PC-3 (cell line): Measurements from ENCODE around the gene PSPN. TPM values are rescaled to one million over a fixed set of nuclear protein-coding genes. Genes with fewer than 3 reads are reported as not detected.

ENCODE experiments used
- ATAC-seq: fragments of 200-7000 bp; cut with Tn5 transposase; 2 replicates; pipeline ENCODE4 v1.9.1; 2020; ENCODE audit warnings: mild to moderate bottlenecking, moderate library complexity
- BruUV-seq: library from RNA; stranded (reverse); fragments of 400-500 nt; replicated peaks from 2 replicates; lab custom pipeline; 2021; lab: Mats Ljungman, UMichigan
- CTCF ChIA-PET: fragments of 300-600 bp; sonication (Branson Sonifier 250); formaldehyde crosslinking; loops from one replicate; lab custom pipeline; 2022; ENCODE audit warnings: antibody characterized with exemption; lab: Charles Lee
- POLR2A ChIA-PET: fragments of 300-600 bp; sonication (Branson Sonifier 250); formaldehyde crosslinking; loops from one replicate; lab custom pipeline; 2022; ENCODE audit warnings: antibody characterized with exemption; ENCODE audit not compliant: unreplicated experiment; lab: Charles Lee
- DNase-seq: peaks from one replicate; pipeline ENCODE4 v3.0.0-alpha.2; 2015
- H2AFZ ChIP-seq: fragments of 300-600 bp; sonication (generic); 2 replicates; pipeline ENCODE4 v1.6.0; 2016; ENCODE audit warnings: antibody characterized with exemption, low read length
- H3F3A ChIP-seq: fragments of 300-600 bp; sonication (generic); one replicate; pipeline ENCODE4 v1.6.0; 2017; ENCODE audit warnings: antibody characterized with exemption, low read length, control low read depth, mild to moderate bottlenecking; ENCODE audit not compliant: unreplicated experiment
- H3K27ac ChIP-seq: fragments of 300-600 bp; sonication (generic); 2 replicates; pipeline ENCODE4 v1.5.1; 2016; ENCODE audit warnings: mild to moderate bottlenecking, low read length
- H3K27me3 ChIP-seq: fragments of 300-600 bp; sonication (generic); 2 replicates; pipeline ENCODE4 v1.6.1; 2016; ENCODE audit warnings: low read length, mixed read lengths
- H3K36me3 ChIP-seq: fragments of 300-600 bp; sonication (generic); 2 replicates; pipeline ENCODE4 v1.6.1; 2016; ENCODE audit warnings: low read depth, mixed run types, low read length, mixed read lengths
- H3K4me1 ChIP-seq: fragments of 300-600 bp; sonication (generic); 2 replicates; pipeline ENCODE4 v1.5.1; 2016; ENCODE audit warnings: low read length; ENCODE audit not compliant: insufficient read depth
- H3K4me2 ChIP-seq: fragments of 300-600 bp; sonication (generic); 2 replicates; pipeline ENCODE4 v1.6.0; 2016; ENCODE audit warnings: low read length
- H3K4me3 ChIP-seq: fragments of 300-600 bp; sonication (generic); 2 replicates; pipeline ENCODE4 v1.5.1; 2016; ENCODE audit warnings: mild to moderate bottlenecking, low read length, mixed read lengths
- H3K79me2 ChIP-seq: fragments of 300-600 bp; sonication (generic); 2 replicates; pipeline ENCODE4 v1.6.1; 2017; ENCODE audit warnings: low read length, mixed read lengths
- H3K9ac ChIP-seq: fragments of 300-600 bp; sonication (generic); 2 replicates; pipeline ENCODE4 v1.6.0; 2016; ENCODE audit warnings: mild to moderate bottlenecking, low read length
- H3K9me2 ChIP-seq: fragments of 300-600 bp; sonication (generic); replicated peaks from 2 replicates; pipeline ENCODE4 v1.6.1; 2016; ENCODE audit warnings: mixed run types, low read length, mixed read lengths
- H3K9me3 ChIP-seq: fragments of 300-600 bp; sonication (generic); 2 replicates; pipeline ENCODE4 v1.6.1; 2016; ENCODE audit warnings: low read length, mixed read lengths
- H4K20me1 ChIP-seq: fragments of 300-600 bp; sonication (generic); 2 replicates; pipeline ENCODE4 v1.6.1; 2016; ENCODE audit warnings: low read length, mixed read lengths
- EZH2 ChIP-seq: fragments of 300-600 bp; sonication (generic); IDR thresholded peaks from one replicate; pipeline ENCODE4 v1.6.1; 2017; ENCODE audit warnings: antibody characterized with exemption, mild to moderate bottlenecking, low read length; ENCODE audit not compliant: unreplicated experiment
- EZH2phosphoT487 ChIP-seq: fragments of 300-600 bp; sonication (generic); IDR thresholded peaks from 2 replicates; pipeline ENCODE4 v1.6.1; 2018; ENCODE audit warnings: mild to moderate bottlenecking, antibody characterized with exemption, low read length, borderline replicate concordance
- intact Hi-C: fragments of 100-400 bp; cut with micrococcal nuclease; formaldehyde crosslinking; loops from 2 replicates; pipeline ENCODE4 v1.9.0; 2023
- total RNA-seq: library from RNA; depleted of rRNA; stranded (reverse); fragments of >200 nt; gene quantifications from 2 replicates; pipeline ENCODE4 v1.2.3, GENCODE V29; 2014
- TF ChIP-seq, protein P1 (sequence below): fragments of 300-600 bp; sonication (generic); conservative IDR thresholded peaks from 2 replicates; pipeline ENCODE4 v1.5.1; 2017; ENCODE audit warnings: antibody characterized with exemption, low read depth, mild to moderate bottlenecking, low read length

PSPN gene
- total RNA-seq, 1 experiment from 2014 or later = 3.1 TPM

DNA sequence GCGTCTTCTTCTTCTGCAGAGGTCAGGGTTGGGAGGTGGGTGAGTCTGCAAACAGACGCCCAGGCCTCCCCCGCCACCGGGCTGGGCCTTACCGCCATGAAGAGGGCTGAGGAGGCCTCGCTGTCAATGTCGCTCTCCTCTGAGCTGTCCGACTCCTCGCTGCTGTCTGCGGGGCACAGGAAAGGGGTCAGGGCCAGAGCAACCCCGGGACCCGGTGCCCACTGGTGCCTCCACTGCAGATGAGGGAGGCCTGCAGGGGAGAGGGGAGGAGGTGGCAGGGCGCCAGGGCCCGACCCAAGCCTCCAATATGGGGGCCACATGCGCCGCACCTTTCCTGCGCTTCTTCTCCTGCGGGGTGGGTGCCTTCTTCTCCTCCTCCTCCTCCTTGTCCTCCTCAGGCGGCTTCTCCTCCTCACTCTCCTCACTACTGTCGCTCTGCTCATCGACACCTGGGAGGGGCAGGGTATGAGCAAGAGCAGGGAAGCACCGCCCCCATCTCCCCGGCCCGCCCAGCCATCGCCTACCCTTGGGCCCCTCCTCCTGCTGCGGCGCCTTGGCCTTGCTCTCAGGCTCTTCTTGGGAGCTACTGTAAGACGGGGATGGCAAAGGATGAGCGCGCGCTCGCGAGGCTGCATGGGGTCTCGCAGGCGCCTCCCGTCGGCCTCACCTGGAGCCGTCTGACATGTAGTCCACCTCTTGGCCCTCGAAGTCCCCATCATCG lies 5.5 kb upstream of the PSPN start:
- ATAC-seq (no peak), DNase-seq (no peak)
- Histone ChIP-seq H3K9me2 (no peaks in the 10 kb centered on the region), H3K9me3 (no peaks in the 10 kb centered on the region), H2AFZ (no peak overlapping the region), H3K4me3 (no peak overlapping the region), H3K27me3 (no peaks in the 10 kb centered on the region), H3K79me2 (no peaks in the 10 kb centered on the region), H3K4me1 (no peaks in the 10 kb centered on the region), H3K27ac (no peak overlapping the region), H4K20me1 (no peaks in the 10 kb centered on the region), H3F3A (no peaks in the 10 kb centered on the region), H3K4me2 (no peak overlapping the region), H3K36me3 (peaks cover 46% of the 10 kb centered on the region), H3K9ac (no peak overlapping the region)
- no TSS peak for BruUV-seq
- intact Hi-C loops = no loop called here
- ChIA-PET CTCF (no interaction called here), POLR2A (no interaction called here)
- no peak for TF ChIP-seq EZH2phosphoT487
- TF ChIP-seq, protein P1, sequence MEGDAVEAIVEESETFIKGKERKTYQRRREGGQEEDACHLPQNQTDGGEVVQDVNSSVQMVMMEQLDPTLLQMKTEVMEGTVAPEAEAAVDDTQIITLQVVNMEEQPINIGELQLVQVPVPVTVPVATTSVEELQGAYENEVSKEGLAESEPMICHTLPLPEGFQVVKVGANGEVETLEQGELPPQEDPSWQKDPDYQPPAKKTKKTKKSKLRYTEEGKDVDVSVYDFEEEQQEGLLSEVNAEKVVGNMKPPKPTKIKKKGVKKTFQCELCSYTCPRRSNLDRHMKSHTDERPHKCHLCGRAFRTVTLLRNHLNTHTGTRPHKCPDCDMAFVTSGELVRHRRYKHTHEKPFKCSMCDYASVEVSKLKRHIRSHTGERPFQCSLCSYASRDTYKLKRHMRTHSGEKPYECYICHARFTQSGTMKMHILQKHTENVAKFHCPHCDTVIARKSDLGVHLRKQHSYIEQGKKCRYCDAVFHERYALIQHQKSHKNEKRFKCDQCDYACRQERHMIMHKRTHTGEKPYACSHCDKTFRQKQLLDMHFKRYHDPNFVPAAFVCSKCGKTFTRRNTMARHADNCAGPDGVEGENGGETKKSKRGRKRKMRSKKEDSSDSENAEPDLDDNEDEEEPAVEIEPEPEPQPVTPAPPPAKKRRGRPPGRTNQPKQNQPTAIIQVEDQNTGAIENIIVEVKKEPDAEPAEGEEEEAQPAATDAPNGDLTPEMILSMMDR = no peak

- Histone ChIP-seq H3K4me2 (no peak overlapping the region), H3K27me3 (no peaks in the 10 kb centered on the region), H3K9me3 (no peaks in the 10 kb centered on the region), H3K4me1 (no peaks in the 10 kb centered on the region), H3F3A (no peaks in the 10 kb centered on the region), H3K9ac (no peak overlapping the region), H2AFZ (no peak overlapping the region), H3K36me3 (peaks cover 37% of the 10 kb centered on the region), H3K27ac (no peak overlapping the region), H3K9me2 (no peaks in the 10 kb centered on the region), H4K20me1 (no peaks in the 10 kb centered on the region), H3K79me2 (no peaks in the 10 kb centered on the region), H3K4me3 (no peak overlapping the region)
- POLR2A ChIA-PET = no interaction called here
- TF ChIP-seq EZH2phosphoT487 (no peak), EZH2 (no peak)
- TF ChIP-seq, protein P1 = no peak
- intact Hi-C loops = no loop called here
- CTCF ChIA-PET = no interaction called here
- ATAC-seq (no peak), DNase-seq (no peak)
- no TSS peak for BruUV-seq
Measured at GRCh38 chr19:6379744-6380143, 4.0 kb upstream of the PSPN start.

- no TSS peak for BruUV-seq
- no peak for DNase-seq
- Histone ChIP-seq H3K9me3 (no peaks in the 10 kb centered on the region), H3K4me1 (peaks cover 5% of the 10 kb centered on the region), H3F3A (no peaks in the 10 kb centered on the region), H3K9me2 (no peaks in the 10 kb centered on the region), H2AFZ (no peak overlapping the region), H3K27me3 (no peaks in the 10 kb centered on the region), H3K4me3 (no peak overlapping the region), H3K36me3 (peaks cover 32% of the 10 kb centered on the region), H4K20me1 (no peaks in the 10 kb centered on the region), H3K79me2 (no peaks in the 10 kb centered on the region), H3K27ac (no peak overlapping the region), H3K4me2 (no peak overlapping the region), H3K9ac (no peak overlapping the region)
- no peak for ATAC-seq
- intact Hi-C loops = no loop called here
- ChIA-PET POLR2A (no interaction called here), CTCF (no interaction called here)
- TF ChIP-seq, protein P1 = no peak
- TF ChIP-seq EZH2 (no peak), EZH2phosphoT487 (no peak)
Measured at GRCh38 chr19:6378486-6378885, 2.8 kb upstream of the PSPN start.
